HT1080 (cell line): ENCODE data around the gene CLMP. TPM values are rescaled to one million over a fixed set of nuclear protein-coding genes. Genes with fewer than 3 reads are reported as not detected.
"Not testable (repeated sequence)": the region's sequence is repeated elsewhere in the genome, so short reads cannot be mapped to it uniquely, and the experiment has no call there.

ENCODE experiments used
- DNase-seq: peaks from one replicate; pipeline ENCODE4 v3.0.0-alpha.2; 2015; ENCODE audit warnings: low read depth
- total RNA-seq: library from RNA; depleted of rRNA; stranded (reverse); fragments of >200 nt; shearing (Covaris generic); gene quantifications from 2 replicates; pipeline ENCODE4 v1.2.3, GENCODE V29; 2014

The CLMP gene
- total RNA-seq, 1 experiment from 2014 or later: 17.7 TPM

DNA sequence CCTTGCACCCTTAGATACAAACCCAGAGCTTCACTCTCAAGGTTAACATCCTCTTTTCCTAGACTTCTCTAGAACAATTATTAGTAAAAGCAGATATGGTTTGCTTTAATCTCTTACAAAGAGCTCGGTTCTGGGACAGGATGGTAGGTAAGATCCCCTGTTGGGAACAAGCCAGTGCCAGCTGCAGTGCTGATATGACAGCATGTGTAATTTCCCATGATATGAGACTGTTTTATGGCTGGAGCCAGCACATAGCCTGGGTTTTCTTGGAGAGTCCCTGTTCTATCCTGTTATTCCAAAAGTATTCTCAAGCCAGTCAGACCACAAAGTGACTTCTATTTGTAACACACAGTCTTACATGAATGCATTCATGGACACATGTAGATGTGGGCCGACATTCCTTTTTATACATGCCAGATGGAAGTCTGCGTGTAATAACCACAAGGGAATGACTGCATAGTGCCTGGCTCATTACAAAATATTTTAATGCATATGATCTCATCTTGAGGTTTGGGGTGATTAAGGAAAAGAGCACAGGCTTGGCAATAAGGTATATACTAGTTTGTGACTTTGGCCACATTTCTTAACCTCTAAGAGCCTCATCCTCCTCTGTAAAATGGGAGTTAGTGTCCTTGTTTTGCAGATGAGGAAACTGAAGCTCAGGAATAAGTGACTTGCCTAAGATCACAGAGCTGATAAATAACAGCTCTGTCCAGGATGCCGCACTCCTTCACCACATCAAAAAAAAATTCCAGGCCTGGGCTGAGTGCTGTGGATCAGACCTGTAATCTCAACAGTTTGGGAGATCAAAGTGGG lies 21.8 kb downstream of the CLMP start:
- peak; percentile 98 for DNase-seq

DNA sequence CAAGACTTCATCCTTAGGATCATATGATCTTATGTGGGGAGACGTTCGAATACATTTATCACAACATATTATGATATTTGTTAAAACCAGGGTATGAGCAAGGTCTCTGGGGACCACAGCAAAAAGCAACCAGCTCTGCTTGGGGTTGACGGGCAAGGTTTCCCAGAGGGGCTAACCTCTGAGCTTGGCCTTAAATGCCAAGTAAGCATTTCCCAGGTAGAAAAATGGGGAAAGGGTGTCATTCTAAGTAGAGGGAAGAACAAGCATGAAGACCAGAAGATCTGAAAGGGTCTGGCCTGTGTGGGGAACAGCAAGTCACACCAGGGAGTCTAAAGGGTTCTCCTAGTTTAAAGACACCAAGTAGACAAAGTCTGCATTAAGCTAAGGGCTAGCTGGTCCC lies 24.1 kb downstream of the CLMP start:
- no peak for DNase-seq

DNA sequence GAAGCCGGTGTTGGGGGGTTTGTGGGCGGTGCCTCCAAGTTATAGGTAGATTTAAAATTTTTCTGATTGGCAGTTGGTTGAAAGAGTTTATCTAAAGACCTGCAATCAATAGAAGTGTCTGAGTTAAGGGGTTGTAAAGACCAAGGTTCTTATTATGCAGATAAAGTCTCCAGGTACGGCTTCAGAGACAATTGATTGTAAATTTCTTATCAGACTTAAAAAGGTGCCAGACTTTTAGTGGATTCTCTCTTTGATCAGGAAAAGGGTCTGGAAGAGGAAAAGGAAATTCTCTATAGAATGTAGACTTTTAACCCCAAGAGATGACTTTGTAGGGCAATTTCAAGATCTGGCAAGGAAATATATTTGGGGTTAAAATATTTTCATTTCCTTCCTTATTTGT lies 25.2 kb downstream of the CLMP start:
- DNase-seq: no peak

DNA sequence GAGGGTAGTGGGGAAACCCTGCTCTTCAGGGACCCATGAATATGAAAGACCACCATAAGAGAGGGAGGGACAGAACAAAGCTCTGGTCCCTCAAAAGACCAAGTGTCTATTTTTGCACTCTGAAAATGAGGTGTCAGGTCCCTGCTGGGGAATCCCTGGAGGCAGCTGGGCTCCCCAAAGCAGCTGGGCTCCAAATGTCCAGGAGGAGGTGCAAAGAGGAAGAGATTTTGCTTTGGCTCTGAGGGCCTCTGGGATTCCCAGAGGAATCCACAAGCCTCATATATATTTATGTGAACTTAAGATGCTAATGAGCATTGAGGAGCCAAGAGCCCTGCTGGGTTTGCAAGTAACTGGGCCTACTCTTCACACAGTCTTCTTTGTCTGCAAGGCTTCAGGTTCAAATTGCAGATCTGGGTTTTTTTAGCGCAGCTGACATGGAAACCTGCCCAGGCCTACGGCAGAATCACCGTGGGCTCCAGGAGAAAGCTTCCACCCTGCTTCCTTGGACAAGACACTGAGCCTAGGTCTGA lies 26.0 kb downstream of the CLMP start:
- no peak for DNase-seq

DNA sequence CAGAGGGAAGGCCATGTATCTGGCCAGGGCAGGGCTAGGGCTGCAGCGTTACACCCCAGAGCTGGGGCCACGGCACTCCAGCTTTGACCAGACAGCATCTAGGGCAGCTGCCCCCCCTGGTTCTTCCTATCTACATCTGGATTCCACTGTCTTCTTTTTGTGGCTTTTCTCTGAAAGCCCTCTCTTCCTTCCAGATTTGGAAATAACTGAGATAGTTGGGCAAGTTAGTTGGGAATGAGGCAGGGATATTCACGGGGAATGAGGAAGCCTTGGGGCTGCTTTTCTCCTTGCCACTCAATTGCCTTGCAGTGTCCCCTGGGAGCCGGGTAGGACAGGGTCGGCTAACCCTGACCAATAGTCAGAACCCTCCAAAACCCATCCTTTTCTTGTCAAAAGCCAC lies 26.8 kb downstream of the CLMP start:
- DNase-seq: no peak

DNA sequence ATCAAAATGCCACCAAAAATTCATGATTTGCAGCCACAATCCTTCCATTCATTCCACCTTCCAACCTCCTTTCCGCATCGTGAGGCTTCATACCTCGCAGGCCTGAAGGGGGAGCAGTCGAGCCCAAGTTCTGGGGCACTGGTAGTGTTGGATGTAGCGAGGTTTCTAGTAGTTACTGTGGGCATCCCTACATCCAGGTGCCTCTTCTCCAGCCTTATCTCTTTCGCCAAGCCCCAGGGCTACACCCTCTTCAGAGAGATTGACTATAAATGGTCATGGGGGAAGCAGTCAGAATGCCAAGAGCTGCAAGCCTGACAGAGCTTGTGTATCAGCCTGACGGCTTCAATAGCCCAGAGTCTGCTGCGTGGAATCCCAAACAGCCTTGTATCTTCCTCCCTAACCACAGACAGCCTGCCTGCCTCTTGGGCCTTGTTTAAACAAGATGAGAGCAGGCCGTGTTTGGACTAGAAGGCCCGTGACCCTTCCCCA lies 28.9 kb downstream of the CLMP start:
- DNase-seq: no peak

DNA sequence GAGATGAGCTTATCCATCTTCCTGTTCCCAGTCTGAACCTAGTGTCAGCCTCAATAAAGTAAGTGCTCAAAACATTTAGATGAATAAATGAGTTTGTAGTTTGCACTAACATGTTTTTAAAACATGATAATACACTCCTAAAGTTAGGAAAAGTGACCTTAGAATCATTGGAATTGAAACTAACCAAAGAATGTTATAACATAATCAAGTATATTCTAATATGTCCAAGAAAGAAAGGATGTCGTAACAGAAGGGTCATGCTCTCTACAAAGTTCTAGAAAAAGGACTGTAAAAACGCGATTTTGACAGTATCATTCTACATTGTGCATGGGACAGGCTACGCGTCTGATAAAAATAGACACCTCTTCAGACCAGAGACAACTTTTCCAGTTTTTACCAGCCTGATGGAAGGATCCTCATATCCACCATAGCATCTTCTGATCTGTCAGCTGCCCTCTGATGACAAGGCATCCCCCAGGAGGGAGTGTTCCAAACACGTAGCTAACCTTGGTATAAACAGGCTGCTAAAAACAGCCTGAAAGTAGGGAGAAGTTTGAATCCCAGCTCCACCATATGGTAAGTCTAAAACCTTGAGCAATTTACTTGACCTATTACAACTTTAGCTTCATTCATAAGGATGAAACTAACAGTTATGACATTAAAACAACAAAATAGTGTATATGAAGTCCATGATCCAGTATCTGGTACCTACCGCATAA lies 30.2 kb downstream of the CLMP start:
- no peak for DNase-seq

DNA sequence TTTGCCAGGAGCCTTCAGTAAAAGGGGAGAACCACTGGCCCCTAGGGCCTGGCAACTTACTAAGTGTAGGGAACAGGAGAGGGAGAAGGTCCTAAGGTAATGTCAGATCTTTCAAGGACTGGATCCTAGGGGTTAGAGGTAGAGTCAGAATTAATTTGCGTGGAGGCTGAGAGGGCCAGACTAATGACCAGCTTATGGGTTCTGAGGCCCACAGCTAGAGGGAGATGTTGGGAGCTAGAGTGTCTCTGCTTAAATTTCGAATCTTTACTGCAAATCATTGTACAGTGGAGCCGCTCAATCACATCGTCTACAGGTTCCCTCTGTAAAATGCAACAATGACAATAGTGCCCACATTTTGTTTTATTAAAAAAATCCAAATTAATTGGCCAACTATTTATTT lies 31.4 kb downstream of the CLMP start:
- DNase-seq: no peak

DNA sequence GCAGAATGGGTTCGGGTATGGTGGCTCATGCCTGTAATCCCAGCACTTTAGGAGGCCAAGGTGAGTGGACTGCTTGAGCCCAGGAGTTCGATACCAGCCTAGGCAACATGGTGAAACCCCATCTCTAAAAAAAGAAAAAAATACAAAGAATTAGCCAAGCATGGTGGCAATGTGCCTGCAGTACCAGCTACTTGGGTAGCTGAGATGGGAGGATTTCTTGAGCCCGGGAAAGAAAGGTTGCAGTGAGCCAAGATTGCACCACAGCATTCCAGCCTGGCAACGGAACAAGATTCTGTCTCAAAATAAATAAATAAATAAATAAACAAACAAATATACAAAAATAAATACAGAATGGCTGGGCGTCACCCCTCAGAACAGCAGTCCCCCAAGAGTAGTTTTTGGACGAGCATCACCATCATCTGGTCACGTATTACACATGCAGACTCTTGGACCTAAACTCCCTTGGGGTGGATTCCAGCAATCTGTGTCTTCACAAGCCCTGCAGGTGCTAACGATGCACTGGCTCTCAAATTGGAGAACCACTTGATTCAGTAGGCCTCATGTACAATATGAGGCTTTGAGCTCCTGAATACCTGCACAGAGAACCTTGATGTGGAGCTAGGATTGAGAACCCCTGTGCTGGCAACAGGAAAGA lies 33.5 kb downstream of the CLMP start:
- DNase-seq: no peak

DNA sequence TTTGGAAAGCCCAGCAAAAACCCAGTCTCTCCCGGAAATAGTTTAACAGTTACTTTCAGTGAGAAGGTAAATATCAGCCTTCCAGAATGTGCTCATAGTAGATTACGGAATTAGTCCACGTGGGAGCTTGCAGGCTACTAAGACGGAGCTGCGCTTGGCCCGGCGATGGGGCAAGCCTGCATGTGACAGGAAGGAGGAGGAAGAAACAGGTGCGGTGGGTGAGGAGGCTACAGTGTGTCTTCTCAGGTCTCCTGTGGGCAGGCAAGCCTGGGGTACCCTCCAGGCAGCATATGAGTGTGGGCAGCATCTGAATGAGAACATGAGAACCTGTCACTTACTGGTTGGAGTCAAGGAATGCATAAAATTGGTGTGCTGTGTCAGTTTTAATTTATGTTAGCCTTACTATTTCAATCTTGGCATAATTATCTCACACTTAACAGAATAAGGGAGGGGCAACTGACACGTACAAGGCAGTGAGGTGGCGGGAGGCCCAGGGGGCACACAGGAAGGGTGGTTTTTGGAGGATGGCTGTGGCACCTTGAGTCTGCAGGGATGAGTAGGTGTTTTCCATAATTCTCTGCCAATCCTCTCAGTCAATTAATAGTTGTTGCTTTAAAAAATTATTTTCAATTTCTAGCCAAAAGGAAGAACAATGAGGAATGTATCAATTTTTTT lies 35.7 kb downstream of the CLMP start:
- DNase-seq: no peak

DNA sequence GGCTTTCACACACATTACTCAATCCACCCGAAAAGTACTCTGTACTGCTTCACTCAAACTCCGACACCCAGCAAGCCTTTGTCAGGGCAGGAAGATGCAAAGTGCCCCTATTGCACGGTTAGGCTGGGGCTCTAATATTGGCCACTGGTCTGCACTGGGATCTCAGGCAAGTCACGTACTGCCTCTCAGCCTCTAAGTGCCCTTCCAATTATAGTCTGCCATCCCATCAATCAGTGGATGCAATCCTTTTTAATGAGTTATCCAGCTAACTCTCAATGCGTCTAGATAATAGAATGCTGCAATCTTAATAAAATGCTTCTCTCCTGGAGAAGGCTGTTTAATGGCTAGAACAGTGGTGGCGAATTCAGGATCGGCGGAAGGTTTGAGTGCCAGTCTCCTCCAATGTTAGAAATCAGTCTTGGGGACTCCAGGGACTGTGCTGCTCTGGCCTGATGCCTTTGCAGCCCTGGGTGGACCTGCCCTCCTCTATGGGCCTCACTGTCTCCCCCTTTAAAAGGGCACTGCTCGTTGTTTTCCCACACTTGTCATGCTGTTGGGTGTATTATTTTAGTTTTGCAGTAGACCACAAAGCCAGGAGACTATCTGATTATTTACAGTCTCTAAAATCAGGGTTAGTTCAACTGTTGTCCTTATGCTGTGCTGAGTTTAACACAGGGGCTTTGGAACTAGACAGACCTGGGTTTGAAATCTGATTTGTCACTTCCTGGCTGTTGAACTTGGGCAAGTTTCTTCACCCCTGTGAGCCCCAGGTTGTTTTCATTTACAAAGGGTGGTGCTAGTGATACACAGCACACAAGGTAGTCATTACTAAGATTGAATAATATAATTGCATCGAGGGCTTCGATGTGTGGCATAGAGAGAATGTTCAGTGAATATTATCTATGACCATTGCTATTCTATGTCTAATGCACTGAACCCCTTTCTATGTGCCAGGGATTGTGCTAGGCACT lies 36.7 kb downstream of the CLMP start:
- DNase-seq: peak; percentile 24

DNA sequence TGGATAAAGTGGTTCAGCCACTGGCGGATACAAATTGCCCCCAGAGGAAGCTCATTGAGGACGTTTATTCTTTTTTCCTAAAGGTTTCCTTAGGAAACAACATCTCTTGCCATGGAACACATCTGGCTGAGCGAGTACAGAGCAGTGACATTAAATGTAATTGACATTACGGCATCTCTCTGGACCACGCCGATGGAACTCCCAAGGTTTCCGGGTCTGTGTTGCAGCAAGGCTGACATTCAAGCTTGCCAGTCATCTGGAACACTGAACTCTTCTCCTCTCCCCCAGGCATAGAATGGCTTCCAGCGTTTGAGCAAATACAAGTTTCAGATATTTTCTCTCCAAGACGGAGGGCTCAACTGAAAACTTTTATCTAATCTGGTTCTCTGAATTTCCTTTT lies 42.1 kb downstream of the CLMP start:
- no peak for DNase-seq

DNA sequence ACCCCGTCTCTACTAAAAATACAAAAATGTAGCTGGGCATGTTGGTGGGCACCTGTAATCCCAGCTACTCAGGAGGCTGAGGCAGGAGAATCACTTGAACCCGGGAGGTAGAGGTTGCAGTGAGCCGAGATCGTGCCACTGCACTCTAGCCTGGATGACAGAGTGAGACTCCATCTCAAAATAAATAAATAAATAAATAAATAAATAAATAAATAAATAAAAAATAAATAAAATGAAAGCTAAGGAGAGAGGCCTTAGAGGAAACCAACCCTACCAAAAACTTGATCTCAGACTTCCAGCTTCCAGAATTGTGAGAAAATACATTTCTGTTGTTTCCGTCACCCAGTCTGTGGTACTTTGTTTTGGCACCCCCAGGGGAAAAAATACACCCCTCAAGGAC lies 42.7 kb downstream of the CLMP start:
- DNase-seq: not testable (repeated sequence)

DNA sequence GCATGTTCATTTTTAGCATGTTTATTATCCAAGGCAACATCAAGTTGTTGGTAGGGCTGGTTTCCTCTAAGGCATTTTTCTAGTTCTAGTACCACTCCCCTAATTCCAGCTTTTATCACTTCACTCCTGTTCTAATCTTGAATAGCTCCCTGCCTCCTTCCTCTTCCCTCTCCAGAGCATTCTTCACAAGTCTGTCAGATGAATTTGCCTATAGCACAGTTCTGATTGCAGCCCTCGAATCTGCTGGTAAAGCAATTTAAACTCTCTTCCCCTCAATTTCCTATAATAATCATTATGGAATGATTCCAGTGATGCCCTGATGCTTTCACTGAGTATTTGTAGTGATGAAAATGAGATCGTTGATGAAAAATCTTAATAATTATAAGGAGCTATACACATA lies 43.3 kb downstream of the CLMP start:
- no peak for DNase-seq

DNA sequence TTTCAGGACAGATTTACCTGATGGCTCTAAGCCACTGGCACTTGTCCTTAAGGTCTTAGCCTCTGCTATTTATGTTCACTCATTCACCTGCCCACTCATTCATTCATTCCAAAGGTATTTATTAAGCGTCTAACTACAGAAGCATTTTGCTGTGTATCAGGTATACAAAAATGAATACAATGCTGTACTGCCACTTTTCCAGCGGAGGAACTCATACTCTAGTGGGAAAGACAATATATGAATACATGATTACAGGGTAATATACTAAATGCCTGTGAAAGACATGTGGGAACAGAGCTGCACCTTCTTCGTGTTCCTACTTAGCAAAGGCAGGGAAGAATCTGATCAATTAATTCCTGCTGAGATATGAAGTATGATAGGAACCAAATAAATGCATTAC lies 43.7 kb downstream of the CLMP start:
- DNase-seq: no peak

DNA sequence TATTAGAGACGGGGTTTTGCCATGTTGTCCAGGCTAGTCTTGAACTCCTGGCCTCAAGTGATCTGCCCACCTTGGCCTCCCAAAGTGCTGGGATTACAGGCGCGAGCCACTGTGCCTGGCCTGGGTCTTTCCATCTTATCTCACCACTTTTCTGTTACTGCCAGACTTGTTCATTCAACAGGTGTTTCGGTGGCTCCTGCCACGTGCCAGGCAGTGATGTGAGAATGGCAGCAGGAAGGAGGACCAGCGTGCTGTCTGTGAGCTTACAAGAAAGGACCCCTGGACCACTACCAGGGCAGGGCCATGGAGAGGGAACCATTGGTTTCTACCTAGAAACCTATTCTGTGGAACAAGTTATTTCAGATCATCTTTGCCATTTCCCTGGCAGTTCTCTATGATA lies 44.2 kb downstream of the CLMP start:
- DNase-seq: no peak

DNA sequence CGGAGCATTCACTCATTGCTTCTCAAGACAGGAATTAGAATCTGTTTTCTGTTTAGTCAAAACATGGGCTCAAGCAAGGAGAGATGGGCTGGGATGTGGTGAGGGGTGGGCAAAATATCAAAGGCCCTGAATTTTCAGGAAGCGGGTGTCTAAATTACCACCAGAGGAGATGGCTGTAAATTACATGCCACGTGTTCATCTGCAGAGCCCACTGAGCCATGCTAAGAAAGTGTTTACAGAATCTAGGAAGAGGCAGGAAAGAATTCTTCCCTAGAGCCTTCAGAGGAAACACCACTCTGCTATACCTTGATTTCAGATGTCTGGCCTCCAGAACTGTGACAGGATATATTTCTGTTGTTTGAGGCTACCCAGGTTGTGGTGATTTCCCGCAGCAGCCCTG lies 46.1 kb downstream of the CLMP start:
- no peak for DNase-seq

DNA sequence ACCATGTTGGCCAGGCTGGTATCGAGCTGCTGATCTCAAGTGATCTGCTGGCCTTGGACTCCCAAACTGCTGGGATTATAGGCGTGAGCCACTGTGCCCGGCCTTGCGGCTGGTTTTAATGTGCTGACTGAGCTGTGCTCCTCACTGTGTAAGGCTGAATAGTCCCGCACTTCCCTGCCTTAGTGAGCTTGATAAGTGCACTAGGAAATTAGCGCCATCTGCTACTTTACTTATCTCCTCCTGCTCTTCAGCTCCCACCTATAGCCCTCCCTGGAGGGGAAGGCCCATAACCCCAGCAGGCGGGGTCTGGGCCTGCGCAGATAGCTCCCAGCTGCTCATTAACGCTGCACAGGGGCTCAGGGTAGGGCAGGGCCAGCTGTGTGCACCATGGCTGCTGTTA lies 49.4 kb downstream of the CLMP start:
- DNase-seq: no peak

DNA sequence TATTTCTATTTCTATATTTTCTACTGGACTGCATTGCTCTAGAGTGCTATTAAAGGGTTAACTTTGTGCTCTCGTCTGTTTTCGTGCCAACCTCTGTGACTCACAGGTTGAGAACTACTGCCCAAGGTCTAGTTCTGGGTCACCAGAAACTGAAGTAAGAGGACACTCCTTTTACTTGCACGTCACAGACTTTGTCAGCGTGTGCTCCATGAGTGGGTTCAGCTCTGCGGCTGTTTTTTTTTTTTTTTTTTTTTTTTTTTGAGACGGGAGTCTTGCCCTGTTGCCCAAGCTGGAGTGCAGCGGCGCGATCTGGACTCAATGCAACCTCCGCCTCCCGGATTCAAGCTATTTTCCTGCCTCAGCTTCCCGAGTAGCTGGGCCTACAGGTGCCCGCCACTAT lies 49.8 kb downstream of the CLMP start:
- DNase-seq: peak; percentile 82

DNA sequence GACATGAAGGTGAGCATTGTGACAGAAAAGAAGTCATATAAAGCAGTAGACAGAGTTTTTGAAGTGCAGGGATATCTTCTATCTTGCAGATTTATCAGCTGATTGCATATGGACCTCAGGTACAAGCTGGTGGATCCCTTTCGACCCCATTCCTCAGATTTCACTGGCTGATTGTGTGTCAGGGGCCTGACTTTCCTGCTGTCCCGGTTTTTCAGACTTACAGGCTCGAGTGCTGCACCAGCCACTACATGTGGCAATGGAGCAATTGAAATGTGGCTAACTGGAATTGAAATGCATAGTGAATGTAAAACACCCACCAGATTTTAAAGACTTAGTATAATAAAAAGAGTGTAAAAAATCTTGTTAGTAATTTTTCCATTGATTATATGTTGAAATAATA lies 50.3 kb downstream of the CLMP start:
- DNase-seq: no peak
